Prostate gland (tissue), 2 donors: ENCODE measurements around the gene FBXO17.

Experiments used
- CTCF ChIP-seq, 4 experiments: fragments of 200-600 bp in 2 of 4; fragments of 450-650 bp in 2 of 4; sonication (generic) in 2 of 4; IDR thresholded peaks; 1 replicate in 3 of 4; 2 replicates in 1 of 4; pipeline ENCODE4 v1.5.1; 2016 to 2019; ENCODE audit warnings: antibody characterized with exemption in 4 of 4, mild to moderate bottlenecking in 2 of 4, moderate library complexity in 2 of 4
- POLR2A ChIP-seq: fragments of 450-650 bp; IDR thresholded peaks from one replicate; pipeline ENCODE4 v1.6.1; 2016; ENCODE audit warnings: antibody characterized with exemption, mild to moderate bottlenecking

GRCh38 chr19:38978326-38978689, 2.8 kb upstream of the FBXO17 start:
- TF ChIP-seq CTCF (IDR thresholded peaks at IDR 0.05), result no peak
- no peak for TF ChIP-seq POLR2A
